Keratinocyte (primary cell): Measurements from ENCODE around the gene ALOX5AP. TPM values are rescaled to one million over a fixed set of nuclear protein-coding genes. Genes with fewer than 3 reads are reported as not detected.

Experiments used
- DNase-seq: peaks from one replicate; pipeline ENCODE4 v3.0.0-alpha.2; 2011; ENCODE audit warnings: low read depth, missing footprints, low spot score
- FAIRE-seq: peaks from 2 replicates; lab custom pipeline; 2011; peaks lifted over from hg19 to GRCh38; lab: Jason Lieb, UNC
- H2AFZ ChIP-seq: 2 replicates; pipeline ENCODE4 v1.6.0; 2012; ENCODE audit warnings: low read length, control low read depth, inconsistent platforms; ENCODE audit not compliant: control insufficient read depth
- H3K27ac ChIP-seq: 2 replicates; pipeline ENCODE4 v1.5.1; 2011; ENCODE audit warnings: low read length; ENCODE audit not compliant: control insufficient read depth, insufficient read depth
- H3K27me3 ChIP-seq: 3 replicates; pipeline ENCODE4 v1.6.0; 2011; ENCODE audit warnings: low read length; ENCODE audit not compliant: control insufficient read depth, insufficient read depth; ENCODE audit errors: extremely low read depth
- H3K36me3 ChIP-seq, 2 experiments: 2 replicates in 1 of 2; 3 replicates in 1 of 2; pipeline ENCODE4 v1.5.1; 2011; ENCODE audit warnings: low read length in 2 of 2, mild to moderate bottlenecking in 1 of 2; ENCODE audit not compliant: control insufficient read depth in 2 of 2, insufficient read depth in 2 of 2; ENCODE audit errors: extremely low read depth in 1 of 2
- H3K4me1 ChIP-seq: 3 replicates; pipeline ENCODE4 v1.5.1; 2011; ENCODE audit warnings: low read length; ENCODE audit not compliant: control insufficient read depth, insufficient read depth; ENCODE audit errors: extremely low read depth
- H3K4me2 ChIP-seq: 3 replicates; pipeline ENCODE4 v1.6.0; 2011; ENCODE audit warnings: low read depth, low read length; ENCODE audit not compliant: control insufficient read depth, insufficient read depth; ENCODE audit errors: extremely low read depth
- H3K4me3 ChIP-seq, 3 experiments: fragments of 200-600 bp in 1 of 3; sonication (generic) in 1 of 3; 2 replicates in 2 of 3; 3 replicates in 1 of 3; pipeline ENCODE4 v1.5.1; 2011 to 2016; ENCODE audit warnings: low read length in 3 of 3, mild to moderate bottlenecking in 3 of 3, control low read depth in 2 of 3, inconsistent platforms in 1 of 3, low read depth in 1 of 3, mixed read lengths in 1 of 3, mixed run types in 1 of 3, moderate library complexity in 1 of 3; ENCODE audit not compliant: control insufficient read depth in 2 of 3, insufficient read depth in 2 of 3; ENCODE audit errors: extremely low read depth in 1 of 3
- H3K79me2 ChIP-seq: 2 replicates; pipeline ENCODE4 v1.6.0; 2012; ENCODE audit warnings: low read length; ENCODE audit not compliant: control insufficient read depth, insufficient read depth
- H3K9ac ChIP-seq: 3 replicates; pipeline ENCODE4 v1.6.0; 2011; ENCODE audit warnings: low read length; ENCODE audit not compliant: control insufficient read depth, insufficient read depth; ENCODE audit errors: extremely low read depth
- H3K9me1 ChIP-seq: 3 replicates; pipeline ENCODE4 v1.6.0; 2011; ENCODE audit warnings: low read length; ENCODE audit not compliant: control insufficient read depth, insufficient read depth; ENCODE audit errors: extremely low read depth
- H3K9me3 ChIP-seq: 2 replicates; pipeline ENCODE4 v1.5.1; 2012; ENCODE audit warnings: low read depth, low read length; ENCODE audit not compliant: control insufficient read depth
- H4K20me1 ChIP-seq: 3 replicates; pipeline ENCODE4 v1.6.0; 2011; ENCODE audit warnings: low read length; ENCODE audit not compliant: control insufficient read depth, insufficient read depth; ENCODE audit errors: extremely low read depth
- EZH2 ChIP-seq: IDR thresholded peaks from one replicate; pipeline ENCODE4 v1.6.1; 2012; ENCODE audit warnings: inconsistent platforms, mild to moderate bottlenecking, low read length, moderate library complexity
- dilution Hi-C: fragments of 300-500 bp; cut with MboI; formaldehyde crosslinking; loops from one replicate; pipeline ENCODE4 v1.7.0; 2020; ENCODE audit warnings: low sequenced_read_pairs; ENCODE audit not compliant: extremely low pct_ligation_motif_present
- polyA plus RNA-seq, 5 experiments: library from polyadenylated mRNA; depleted of rRNA in 3 of 5; stranded (reverse) in 3 of 5; stranded (forward) in 1 of 5; unstranded in 1 of 5; fragments of >200 nt; gene quantifications; 1 replicate in 1 of 5; 2 replicates in 3 of 5; 3 replicates in 1 of 5; pipeline versions ENCODE4 v1.2.1 to v1.2.3, GENCODE V29; 2011 to 2012; ENCODE audit warnings: missing spikeins in 2 of 5, low read depth in 1 of 5, low replicate concordance in 1 of 5
- TF ChIP-seq, protein P1 (sequence below), 3 experiments: IDR thresholded peaks in 1 of 3; conservative IDR thresholded peaks in 1 of 3; optimal IDR thresholded peaks in 1 of 3; 2 replicates in 2 of 3; 3 replicates in 1 of 3; pipeline versions ENCODE3 to v1.5.1; 2011; ENCODE audit warnings: low read length in 3 of 3, mild to moderate bottlenecking in 3 of 3, moderate library complexity in 2 of 3, control low read depth in 1 of 3, inconsistent platforms in 1 of 3; ENCODE audit not compliant: insufficient read depth in 2 of 3; ENCODE audit errors: extremely low read depth in 1 of 3

The ALOX5AP gene
- polyA plus RNA-seq, 1 donor (not counting 4 experiments of a cell fraction or from before 2014, with no cell fraction given) = 0.31 TPM

DNA sequence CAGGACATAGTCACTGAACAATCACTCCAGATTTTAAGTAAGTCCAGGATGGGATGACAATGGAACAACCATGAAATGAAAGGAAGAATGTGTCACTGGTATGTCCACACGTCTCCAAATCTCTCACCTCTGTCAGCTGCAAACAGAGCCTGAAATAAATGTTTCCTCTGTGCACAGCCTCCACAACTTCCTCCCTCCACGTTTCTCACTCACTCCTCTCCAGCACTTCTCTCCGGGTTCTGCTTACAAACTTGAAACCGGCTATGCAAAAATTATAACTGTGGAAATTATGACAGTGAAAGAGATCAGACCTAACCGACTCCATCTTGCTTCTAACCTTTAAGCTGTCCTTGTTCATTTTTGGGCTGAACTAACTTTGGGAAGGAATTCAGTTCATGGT lies 35.0 kb upstream of the ALOX5AP start:
- no peak for DNase-seq
- H3K27ac ChIP-seq = no peak overlapping the region

DNA sequence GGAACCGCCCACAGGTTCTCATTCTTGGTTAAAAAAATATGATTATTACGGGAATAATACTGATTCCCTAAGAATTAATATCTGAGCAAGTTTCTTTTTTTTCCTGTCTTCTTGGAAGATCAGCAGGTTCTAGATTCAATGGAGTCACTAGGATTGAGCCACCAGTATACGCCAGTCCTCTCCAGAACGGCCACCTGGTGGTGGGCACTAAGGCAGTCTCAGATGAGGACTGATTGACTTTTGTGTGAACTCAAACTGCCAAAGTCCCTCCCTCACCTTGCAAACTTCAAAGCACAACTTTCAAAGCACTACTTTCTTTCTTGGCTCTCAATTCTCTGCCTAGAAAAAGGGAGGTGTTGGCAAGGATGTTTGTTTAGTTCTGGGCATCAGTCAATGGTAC lies 33.3 kb upstream of the ALOX5AP start:
- no peaks in the 10 kb centered on the region for H3K79me2 ChIP-seq
- DNase-seq = no peak
- H3K9me3 ChIP-seq = no peaks in the 10 kb centered on the region
- no peaks in the 10 kb centered on the region for H4K20me1 ChIP-seq
- dilution Hi-C loops = no loop called here
- H3K9me1 ChIP-seq = no peaks in the 10 kb centered on the region
- H3K4me1 ChIP-seq = peaks cover 13% of the 10 kb centered on the region
- no peak overlapping the region for H3K9ac ChIP-seq
- no peak overlapping the region for H2AFZ ChIP-seq
- no peaks in the 10 kb centered on the region for H3K36me3 ChIP-seq
- TF ChIP-seq EZH2 = no peak
- TF ChIP-seq, protein P1, sequence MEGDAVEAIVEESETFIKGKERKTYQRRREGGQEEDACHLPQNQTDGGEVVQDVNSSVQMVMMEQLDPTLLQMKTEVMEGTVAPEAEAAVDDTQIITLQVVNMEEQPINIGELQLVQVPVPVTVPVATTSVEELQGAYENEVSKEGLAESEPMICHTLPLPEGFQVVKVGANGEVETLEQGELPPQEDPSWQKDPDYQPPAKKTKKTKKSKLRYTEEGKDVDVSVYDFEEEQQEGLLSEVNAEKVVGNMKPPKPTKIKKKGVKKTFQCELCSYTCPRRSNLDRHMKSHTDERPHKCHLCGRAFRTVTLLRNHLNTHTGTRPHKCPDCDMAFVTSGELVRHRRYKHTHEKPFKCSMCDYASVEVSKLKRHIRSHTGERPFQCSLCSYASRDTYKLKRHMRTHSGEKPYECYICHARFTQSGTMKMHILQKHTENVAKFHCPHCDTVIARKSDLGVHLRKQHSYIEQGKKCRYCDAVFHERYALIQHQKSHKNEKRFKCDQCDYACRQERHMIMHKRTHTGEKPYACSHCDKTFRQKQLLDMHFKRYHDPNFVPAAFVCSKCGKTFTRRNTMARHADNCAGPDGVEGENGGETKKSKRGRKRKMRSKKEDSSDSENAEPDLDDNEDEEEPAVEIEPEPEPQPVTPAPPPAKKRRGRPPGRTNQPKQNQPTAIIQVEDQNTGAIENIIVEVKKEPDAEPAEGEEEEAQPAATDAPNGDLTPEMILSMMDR (optimal IDR thresholded peaks at IDR 0.05 in 1 of 3, IDR thresholded peaks at IDR 0.05 in 1 of 3, conservative IDR thresholded peaks at IDR 0.05 in 1 of 3; ENCODE audit: extremely low read depth in 1 of 3, insufficient read depth in 2 of 3, low read length in 3 of 3) = no peak
- FAIRE-seq = no peak
- H3K4me3 ChIP-seq = no peak overlapping the region
- H3K27me3 ChIP-seq = peaks cover 24% of the 10 kb centered on the region
- H3K4me2 ChIP-seq = no peak overlapping the region
- no peak overlapping the region for H3K27ac ChIP-seq

More for the DNA sequence above, 35.0 kb upstream of the ALOX5AP start:
- H3K4me1 ChIP-seq = peaks cover 4% of the 10 kb centered on the region
- no peak overlapping the region for H2AFZ ChIP-seq
- H3K36me3 ChIP-seq = no peaks in the 10 kb centered on the region
- no peaks in the 10 kb centered on the region for H3K9me3 ChIP-seq
- no peak overlapping the region for H3K4me3 ChIP-seq
- no peak overlapping the region for H3K4me2 ChIP-seq
- H3K9me1 ChIP-seq = no peaks in the 10 kb centered on the region
- dilution Hi-C loops = no loop called here
- no peak for FAIRE-seq
- TF ChIP-seq, protein P1 (optimal IDR thresholded peaks at IDR 0.05 in 1 of 3, IDR thresholded peaks at IDR 0.05 in 1 of 3, conservative IDR thresholded peaks at IDR 0.05 in 1 of 3; ENCODE audit: extremely low read depth in 1 of 3, insufficient read depth in 2 of 3, low read length in 3 of 3) = no peak
- TF ChIP-seq EZH2 = no peak
- H3K79me2 ChIP-seq = no peaks in the 10 kb centered on the region
- H3K27me3 ChIP-seq = peaks cover 24% of the 10 kb centered on the region
- H4K20me1 ChIP-seq = no peaks in the 10 kb centered on the region
- no peak overlapping the region for H3K9ac ChIP-seq
